ENCODE data around the gene ATG9B. TPM values are rescaled to one million over a fixed set of nuclear protein-coding genes. Genes with fewer than 3 reads are reported as not detected.

The ATG9B gene
- total and polyA plus RNA-seq, 2 of the 13 experiments (the other 11 are each of a cell fraction or from before 2014, with no cell fraction given) = 0.24 TPM; not detected in 1

DNA sequence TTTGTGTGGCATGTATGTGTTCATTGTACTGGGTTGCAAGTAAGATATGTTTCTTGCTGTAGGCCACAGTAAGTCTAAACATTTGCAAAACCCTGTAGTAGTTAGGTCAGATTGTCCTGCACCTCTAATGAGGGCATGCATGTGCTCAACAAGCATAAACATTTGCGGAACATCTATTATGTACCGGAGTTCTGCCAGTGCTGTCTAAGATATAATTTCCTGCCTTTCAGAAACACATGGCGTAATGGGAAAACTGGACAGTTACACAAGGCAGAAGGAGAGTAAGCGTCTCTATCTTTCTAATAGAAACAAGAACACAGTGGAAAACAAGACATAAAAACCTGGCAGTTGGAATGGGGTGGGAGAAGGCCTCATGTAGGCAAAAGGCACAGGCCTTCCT is 6.7 kb upstream of the ATG9B start:
- BruUV-seq (replicated peaks) = no TSS peak
- no peak overlapping the region for H3K4me3 ChIP-seq (replicated peaks in 1 of 3; ENCODE audit: insufficient read depth in 1 of 3, low read depth in 2 of 3, low read length in 3 of 3)
- intact Hi-C loops (cut with micrococcal nuclease; ENCODE audit: unreplicated experiment) = no loop called here

DNA sequence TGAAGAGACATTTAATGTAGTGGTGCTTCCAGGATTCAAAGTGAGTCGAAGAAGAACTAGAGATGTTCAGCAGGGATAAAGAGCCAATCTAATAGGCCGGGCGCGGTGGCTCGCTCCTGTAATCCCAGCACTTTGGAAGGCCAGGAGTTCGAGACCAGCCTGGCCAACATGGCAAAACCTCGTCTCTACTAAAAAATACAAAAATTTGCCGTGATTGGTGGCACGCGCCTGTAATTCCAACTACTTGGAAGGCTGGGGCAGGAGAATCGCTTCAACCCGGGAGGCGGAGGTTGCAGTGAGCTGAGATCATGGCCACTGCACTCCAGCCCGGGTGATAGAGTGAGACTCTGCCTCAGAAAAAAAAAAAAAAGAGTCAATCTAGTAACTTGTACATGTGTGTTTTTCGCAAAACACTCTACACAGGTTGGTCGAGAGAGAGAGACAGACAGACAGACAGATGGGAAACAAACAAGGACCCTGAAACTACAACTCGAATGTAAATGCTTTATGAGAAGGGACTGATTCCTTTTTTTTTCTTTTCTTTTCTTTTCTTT is 4.7 kb upstream of the ATG9B start:
- Histone ChIP-seq H3K4me1 (ENCODE audit: insufficient read depth, low read length) (peaks cover 20% of the 10 kb centered on the region), H3K79me2 (ENCODE audit: insufficient read depth, low read length) (no peaks in the 10 kb centered on the region), H3K4me2 (ENCODE audit: low read depth, low read length) (peak overlapping the region; percentile 70), H3K9ac (ENCODE audit: insufficient read depth, low read depth, low read length) (peak overlapping the region; percentile 45), H3K4me3 (replicated peaks in 1 of 3; ENCODE audit: insufficient read depth in 1 of 3, low read depth in 2 of 3, low read length in 3 of 3) (peak overlapping the region; percentile 77 to 88 (median 82)), H4K20me1 (ENCODE audit: insufficient read depth, low read length) (no peaks in the 10 kb centered on the region), H3K9me3 (ENCODE audit: low read length) (no peaks in the 10 kb centered on the region), H2AFZ (ENCODE audit: low read length) (no peak overlapping the region), H3K27me3 (ENCODE audit: control insufficient read depth in 1 of 2, insufficient read depth in 2 of 2, low read length in 2 of 2) (peaks cover 5 to 22% of the 10 kb centered on the region in 2 experiments; a peak in 4 of 5 replicates), H3K36me3 (replicated peaks in 1 of 2; ENCODE audit: control insufficient read depth in 1 of 2, insufficient read depth in 2 of 2, low read length in 2 of 2) (no peaks in the 10 kb centered on the region), H3K27ac (ENCODE audit: extremely low read length, insufficient read depth, low read length) (peak overlapping the region; percentile 62)
- 50% methylated on average over 17 of the region's 17 CpGs for WGBS (ENCODE audit: low lambda C conversion rate)
- CTCF ChIA-PET (ENCODE audit: low intra/inter-chr PET ratio, low total read pairs) = interaction anchor here (0.8 kb wide), 1 partner anchor 82 kb away, joined by 3 read pairs; no protein-coding TSS in a partner anchor
- no peak for ATAC-seq
- in situ Hi-C loops (cut with HindIII; ENCODE audit: extremely low pct_ligation_motif_present, low pct_unique_long_range_greater_than_20kb) = no loop called here
- no peak for DNase-seq (ENCODE audit: low spot score)
- POLR2A ChIA-PET = interaction anchor here (0.9 to 2.1 kb wide), 14 partner anchors 9 to 660 kb away, joined by 3 to 35 read pairs (median 4); partner anchors contain the start of genes CDK5, FASTK, NUB1 and REPIN1
- intact Hi-C loops (cut with micrococcal nuclease; ENCODE audit: unreplicated experiment) = loop anchor here (1.0 to 10.0 kb wide), 3 partner anchors 29 to 1414 kb away; no protein-coding TSS in a partner anchor
- no peak for FAIRE-seq
- BruUV-seq (replicated peaks) = no TSS peak
- TF ChIP-seq ZNF609 (CRISPR knock-in tag; IDR thresholded peaks at IDR 0.05; ENCODE audit: borderline replicate concordance) (no peak), SALL1 (CRISPR knock-in tag; IDR thresholded peaks at IDR 0.05) (no peak), CEBPB (IDR thresholded peaks at IDR 0.05; ENCODE audit: borderline replicate concordance, low read depth, low read length) (no peak)
- TF ChIP-seq, protein P1, sequence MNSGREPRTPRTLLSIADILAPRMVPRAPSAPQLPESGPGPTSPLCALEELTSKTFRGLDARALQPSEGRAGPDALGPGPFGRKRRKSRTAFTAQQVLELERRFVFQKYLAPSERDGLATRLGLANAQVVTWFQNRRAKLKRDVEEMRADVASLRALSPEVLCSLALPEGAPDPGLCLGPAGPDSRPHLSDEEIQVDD (CRISPR knock-in tag; IDR thresholded peaks at IDR 0.05; ENCODE audit: borderline replicate concordance) = no peak

More for the DNA sequence above, 6.7 kb upstream of the ATG9B start:
- no peak for TF ChIP-seq ZNF430 (CRISPR knock-in tag; IDR thresholded peaks at IDR 0.05)
- no peak for TF ChIP-seq PTBP1 (IDR thresholded peaks at IDR 0.05; ENCODE audit: low read depth, low read length, poor library complexity, severe bottlenecking)
- TF ChIP-seq ZNF703 (CRISPR knock-in tag; IDR thresholded peaks at IDR 0.05; ENCODE audit: borderline replicate concordance) = no peak
- TF ChIP-seq STAG1 (CRISPR knock-in tag; IDR thresholded peaks at IDR 0.05) = no peak
- TF ChIP-seq ZNF138 (CRISPR knock-in tag; IDR thresholded peaks at IDR 0.05; ENCODE audit: low read depth) = no peak
- TF ChIP-seq, protein P2, sequence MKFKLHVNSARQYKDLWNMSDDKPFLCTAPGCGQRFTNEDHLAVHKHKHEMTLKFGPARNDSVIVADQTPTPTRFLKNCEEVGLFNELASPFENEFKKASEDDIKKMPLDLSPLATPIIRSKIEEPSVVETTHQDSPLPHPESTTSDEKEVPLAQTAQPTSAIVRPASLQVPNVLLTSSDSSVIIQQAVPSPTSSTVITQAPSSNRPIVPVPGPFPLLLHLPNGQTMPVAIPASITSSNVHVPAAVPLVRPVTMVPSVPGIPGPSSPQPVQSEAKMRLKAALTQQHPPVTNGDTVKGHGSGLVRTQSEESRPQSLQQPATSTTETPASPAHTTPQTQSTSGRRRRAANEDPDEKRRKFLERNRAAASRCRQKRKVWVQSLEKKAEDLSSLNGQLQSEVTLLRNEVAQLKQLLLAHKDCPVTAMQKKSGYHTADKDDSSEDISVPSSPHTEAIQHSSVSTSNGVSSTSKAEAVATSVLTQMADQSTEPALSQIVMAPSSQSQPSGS (CRISPR knock-in tag; IDR thresholded peaks at IDR 0.05) = no peak
- Histone ChIP-seq H3K79me2 (ENCODE audit: insufficient read depth, low read length) (no peaks in the 10 kb centered on the region), H3K27ac (ENCODE audit: extremely low read length, insufficient read depth, low read length) (no peak overlapping the region), H3K4me1 (ENCODE audit: insufficient read depth, low read length) (peaks cover 19% of the 10 kb centered on the region), H3K36me3 (replicated peaks in 1 of 2; ENCODE audit: control insufficient read depth in 1 of 2, insufficient read depth in 2 of 2, low read length in 2 of 2) (no peaks in the 10 kb centered on the region), H2AFZ (ENCODE audit: low read length) (no peak overlapping the region), H4K20me1 (ENCODE audit: insufficient read depth, low read length) (no peaks in the 10 kb centered on the region), H3K4me2 (ENCODE audit: low read depth, low read length) (no peak overlapping the region), H3K9ac (ENCODE audit: insufficient read depth, low read depth, low read length) (no peak overlapping the region), H3K9me3 (ENCODE audit: low read length) (no peaks in the 10 kb centered on the region), H3K27me3 (ENCODE audit: control insufficient read depth in 1 of 2, insufficient read depth in 2 of 2, low read length in 2 of 2) (peaks cover 3 to 7% of the 10 kb centered on the region in 2 experiments; a peak in 4 of 5 replicates)
- over 99% methylated on average over 4 of the region's 4 CpGs for WGBS (ENCODE audit: low lambda C conversion rate)
- ATAC-seq = no peak
- FAIRE-seq = no peak
- no peak for DNase-seq (ENCODE audit: low spot score)
- in situ Hi-C loops (cut with HindIII; ENCODE audit: extremely low pct_ligation_motif_present, low pct_unique_long_range_greater_than_20kb) = no loop called here
- ChIA-PET CTCF (ENCODE audit: low intra/inter-chr PET ratio, low total read pairs) (no interaction called here), POLR2A (no interaction called here)
